Peyer's patch (tissue), 4 donors: Measurements from ENCODE around the gene KLRK1.
"Not testable (repeated sequence)": the region's sequence is repeated elsewhere in the genome, so short reads cannot be mapped to it uniquely, and the experiment has no call there.

ENCODE experiments used
- POLR2A ChIP-seq, 2 donors: fragments of 450-650 bp; IDR thresholded peaks; one replicate each; pipeline ENCODE4 v1.5.1; 2017; ENCODE audit warnings: antibody characterized with exemption in 2 of 2, mild to moderate bottlenecking in 2 of 2, moderate library complexity in 2 of 2
- TF ChIP-seq, protein P1 (sequence below), 6 experiments: fragments of 450-650 bp in 4 of 6; fragments of 200-600 bp in 2 of 6; sonication (generic) in 1 of 6; IDR thresholded peaks; one replicate each; pipeline ENCODE4 v1.5.1; 2017 to 2019; ENCODE audit warnings: antibody characterized with exemption in 6 of 6, mild to moderate bottlenecking in 3 of 6, moderate library complexity in 1 of 6

DNA sequence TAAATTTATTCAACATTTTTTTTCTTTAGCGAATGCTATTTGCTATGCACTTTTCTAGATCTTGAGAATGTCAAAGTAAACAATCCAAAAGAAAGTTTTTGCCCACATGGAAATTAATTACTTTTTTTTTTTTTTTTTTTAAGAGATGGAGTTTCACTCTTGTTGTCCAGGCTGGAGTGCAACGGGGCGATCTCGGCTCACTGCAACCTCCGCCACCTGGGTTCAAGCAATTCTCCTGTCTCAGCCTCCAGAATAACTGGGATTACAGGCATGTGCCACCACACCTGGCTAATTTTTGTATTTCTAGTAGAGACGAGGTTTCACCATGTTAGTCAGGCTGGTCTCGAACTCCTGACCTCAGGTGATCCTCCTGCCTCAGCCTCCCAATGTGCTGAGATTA is 1.1 kb upstream of the KLRK1 start:
- not testable (repeated sequence) for TF ChIP-seq POLR2A (IDR thresholded peaks at IDR 0.05)
- TF ChIP-seq, protein P1, sequence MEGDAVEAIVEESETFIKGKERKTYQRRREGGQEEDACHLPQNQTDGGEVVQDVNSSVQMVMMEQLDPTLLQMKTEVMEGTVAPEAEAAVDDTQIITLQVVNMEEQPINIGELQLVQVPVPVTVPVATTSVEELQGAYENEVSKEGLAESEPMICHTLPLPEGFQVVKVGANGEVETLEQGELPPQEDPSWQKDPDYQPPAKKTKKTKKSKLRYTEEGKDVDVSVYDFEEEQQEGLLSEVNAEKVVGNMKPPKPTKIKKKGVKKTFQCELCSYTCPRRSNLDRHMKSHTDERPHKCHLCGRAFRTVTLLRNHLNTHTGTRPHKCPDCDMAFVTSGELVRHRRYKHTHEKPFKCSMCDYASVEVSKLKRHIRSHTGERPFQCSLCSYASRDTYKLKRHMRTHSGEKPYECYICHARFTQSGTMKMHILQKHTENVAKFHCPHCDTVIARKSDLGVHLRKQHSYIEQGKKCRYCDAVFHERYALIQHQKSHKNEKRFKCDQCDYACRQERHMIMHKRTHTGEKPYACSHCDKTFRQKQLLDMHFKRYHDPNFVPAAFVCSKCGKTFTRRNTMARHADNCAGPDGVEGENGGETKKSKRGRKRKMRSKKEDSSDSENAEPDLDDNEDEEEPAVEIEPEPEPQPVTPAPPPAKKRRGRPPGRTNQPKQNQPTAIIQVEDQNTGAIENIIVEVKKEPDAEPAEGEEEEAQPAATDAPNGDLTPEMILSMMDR (IDR thresholded peaks at IDR 0.05): not testable (repeated sequence)
